Measurements from ENCODE around the gene FCRLA.

DNA sequence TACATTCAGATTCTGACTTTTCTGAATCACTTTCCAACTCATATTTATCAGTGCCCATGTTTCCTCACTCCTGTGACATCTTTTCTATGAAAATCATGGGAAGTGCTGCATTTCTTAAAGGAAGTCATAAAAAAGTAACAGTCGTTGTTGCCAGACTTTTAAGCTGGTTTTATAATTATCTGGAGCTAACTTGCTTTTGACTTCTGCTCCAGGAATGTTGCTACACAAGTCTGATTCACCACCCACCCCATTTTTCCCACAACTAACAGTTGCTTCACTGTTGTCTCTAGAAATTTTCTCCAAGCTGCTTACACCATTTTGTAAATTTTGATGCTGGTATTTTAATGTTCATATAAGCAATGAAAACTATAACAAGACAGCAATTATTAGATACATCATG is 26.5 kb downstream of the FCRLA start:
- TF ChIP-seq, protein P1, sequence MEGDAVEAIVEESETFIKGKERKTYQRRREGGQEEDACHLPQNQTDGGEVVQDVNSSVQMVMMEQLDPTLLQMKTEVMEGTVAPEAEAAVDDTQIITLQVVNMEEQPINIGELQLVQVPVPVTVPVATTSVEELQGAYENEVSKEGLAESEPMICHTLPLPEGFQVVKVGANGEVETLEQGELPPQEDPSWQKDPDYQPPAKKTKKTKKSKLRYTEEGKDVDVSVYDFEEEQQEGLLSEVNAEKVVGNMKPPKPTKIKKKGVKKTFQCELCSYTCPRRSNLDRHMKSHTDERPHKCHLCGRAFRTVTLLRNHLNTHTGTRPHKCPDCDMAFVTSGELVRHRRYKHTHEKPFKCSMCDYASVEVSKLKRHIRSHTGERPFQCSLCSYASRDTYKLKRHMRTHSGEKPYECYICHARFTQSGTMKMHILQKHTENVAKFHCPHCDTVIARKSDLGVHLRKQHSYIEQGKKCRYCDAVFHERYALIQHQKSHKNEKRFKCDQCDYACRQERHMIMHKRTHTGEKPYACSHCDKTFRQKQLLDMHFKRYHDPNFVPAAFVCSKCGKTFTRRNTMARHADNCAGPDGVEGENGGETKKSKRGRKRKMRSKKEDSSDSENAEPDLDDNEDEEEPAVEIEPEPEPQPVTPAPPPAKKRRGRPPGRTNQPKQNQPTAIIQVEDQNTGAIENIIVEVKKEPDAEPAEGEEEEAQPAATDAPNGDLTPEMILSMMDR (IDR thresholded peaks at IDR 0.05; ENCODE audit: low read length): no peak
- no peak for TF ChIP-seq EZH2 (optimal IDR thresholded peaks at IDR 0.05; ENCODE audit: low read depth, low read length)
